D721Med (cell line): ENCODE data around the gene MAOB.

Experiments used
- DNase-seq: peaks from one replicate; pipeline ENCODE4 v3.0.0; 2011; ENCODE audit warnings: low spot score; ENCODE audit not compliant: insufficient read length
- FAIRE-seq: peaks from 2 replicates; lab custom pipeline; 2011; peaks lifted over from hg19 to GRCh38; lab: Jason Lieb, UNC
- TF ChIP-seq, protein P1 (sequence below): IDR thresholded peaks from 2 replicates; pipeline ENCODE4 v1.5.1; 2012; ENCODE audit warnings: mild to moderate bottlenecking, control low read depth; ENCODE audit not compliant: insufficient read depth; ENCODE audit errors: missing control alignments

MAOB gene

DNA sequence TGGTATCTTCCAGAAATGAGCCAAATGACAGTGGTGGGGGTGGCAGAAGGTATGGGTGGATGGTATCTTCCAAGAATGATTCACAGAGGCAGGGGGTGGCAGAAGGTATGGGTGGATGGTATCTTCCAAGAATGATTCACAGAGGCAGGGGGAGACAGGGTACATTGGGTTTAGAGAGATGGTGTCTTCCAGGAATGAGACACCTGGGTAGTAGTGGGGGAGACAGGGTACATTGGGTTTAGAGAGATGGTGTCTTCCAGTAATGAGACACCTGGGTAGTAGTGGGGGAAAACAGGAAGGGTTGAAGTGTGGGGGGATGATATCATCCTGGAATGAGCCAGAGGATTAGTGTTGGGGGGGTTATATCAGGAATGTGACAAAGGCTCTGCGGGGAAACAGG, 164.2 kb downstream of the MAOB start:
- TF ChIP-seq, protein P1, sequence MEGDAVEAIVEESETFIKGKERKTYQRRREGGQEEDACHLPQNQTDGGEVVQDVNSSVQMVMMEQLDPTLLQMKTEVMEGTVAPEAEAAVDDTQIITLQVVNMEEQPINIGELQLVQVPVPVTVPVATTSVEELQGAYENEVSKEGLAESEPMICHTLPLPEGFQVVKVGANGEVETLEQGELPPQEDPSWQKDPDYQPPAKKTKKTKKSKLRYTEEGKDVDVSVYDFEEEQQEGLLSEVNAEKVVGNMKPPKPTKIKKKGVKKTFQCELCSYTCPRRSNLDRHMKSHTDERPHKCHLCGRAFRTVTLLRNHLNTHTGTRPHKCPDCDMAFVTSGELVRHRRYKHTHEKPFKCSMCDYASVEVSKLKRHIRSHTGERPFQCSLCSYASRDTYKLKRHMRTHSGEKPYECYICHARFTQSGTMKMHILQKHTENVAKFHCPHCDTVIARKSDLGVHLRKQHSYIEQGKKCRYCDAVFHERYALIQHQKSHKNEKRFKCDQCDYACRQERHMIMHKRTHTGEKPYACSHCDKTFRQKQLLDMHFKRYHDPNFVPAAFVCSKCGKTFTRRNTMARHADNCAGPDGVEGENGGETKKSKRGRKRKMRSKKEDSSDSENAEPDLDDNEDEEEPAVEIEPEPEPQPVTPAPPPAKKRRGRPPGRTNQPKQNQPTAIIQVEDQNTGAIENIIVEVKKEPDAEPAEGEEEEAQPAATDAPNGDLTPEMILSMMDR: no peak
- DNase-seq (no peak), FAIRE-seq (no peak)

DNA sequence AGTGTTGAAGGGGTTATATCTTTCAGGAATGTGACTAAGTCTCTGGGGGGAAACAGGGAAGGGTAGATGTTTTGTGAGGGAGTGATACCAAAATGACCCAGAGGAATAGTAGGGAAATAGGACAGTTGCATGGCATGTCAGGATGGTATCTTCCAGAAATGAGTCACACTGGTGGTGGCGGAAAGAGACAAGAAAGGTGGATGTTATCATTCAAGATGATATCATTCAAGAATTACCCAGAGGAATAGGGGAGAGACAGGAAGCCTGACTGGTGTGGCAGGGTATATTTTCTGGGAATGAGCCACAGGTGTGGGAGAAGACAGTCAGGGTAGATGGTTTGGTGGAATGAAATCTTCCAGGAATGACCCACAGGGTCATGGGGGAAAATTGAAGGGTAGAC, 165.1 kb downstream of the MAOB start:
- TF ChIP-seq, protein P1: no peak

DNA sequence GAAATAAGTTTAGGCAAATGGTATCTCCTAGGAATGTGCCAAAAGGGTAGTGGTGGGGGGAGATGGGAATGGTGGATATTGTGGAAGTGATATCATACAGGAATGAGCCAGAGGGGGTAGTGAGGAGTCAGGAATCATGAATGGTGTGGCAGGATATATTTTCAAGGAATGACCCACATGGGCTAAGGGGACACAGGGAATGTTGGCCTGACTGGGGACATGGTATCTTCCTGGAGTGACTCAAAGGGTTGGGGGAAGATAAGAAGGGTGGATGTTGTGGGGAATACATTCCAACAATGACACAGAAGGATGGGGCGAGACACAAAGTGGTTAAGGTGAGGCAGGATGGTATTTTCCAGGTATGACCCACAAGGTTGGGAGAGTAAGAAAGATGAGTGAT, 165.6 kb downstream of the MAOB start:
- no peak for FAIRE-seq
- TF ChIP-seq, protein P1: no peak

More for the DNA sequence above, 165.1 kb downstream of the MAOB start:
- FAIRE-seq (no peak), DNase-seq (no peak)

More for the DNA sequence above, 165.6 kb downstream of the MAOB start:
- no peak for DNase-seq
